ENCODE results near the gene PSD4.
A peak's percentile ranks its signal among the peaks of the same experiment; 100 is the strongest.

Gene PSD4

GRCh38 chr2:113182471-113183260, 8.9 kb downstream of the PSD4 start:
- Mint-ChIP-seq H3K4me1 (ENCODE audit: low read depth) (peaks cover 88% of the 10 kb centered on the region), H3K9me3 (no peaks in the 10 kb centered on the region), H3K27ac (peak overlapping the region; percentile 75), H3K4me3 (no peak overlapping the region), H3K27me3 (no peaks in the 10 kb centered on the region), H3K36me3 (ENCODE audit: low read depth) (peaks cover 81% of the 10 kb centered on the region)

GRCh38 chr2:113183264-113183663, 9.5 kb downstream of the PSD4 start:
- Mint-ChIP-seq H3K27ac (no peak overlapping the region), H3K36me3 (ENCODE audit: low read depth) (peaks cover 79% of the 10 kb centered on the region), H3K4me1 (ENCODE audit: low read depth) (peaks cover 88% of the 10 kb centered on the region), H3K9me3 (no peaks in the 10 kb centered on the region), H3K4me3 (peak overlapping the region; percentile 47), H3K27me3 (no peaks in the 10 kb centered on the region)

- H3K36me3 Mint-ChIP-seq (ENCODE audit: low read depth) = peaks cover 76% of the 10 kb centered on the region
- peak overlapping the region; percentile 47 for H3K4me3 Mint-ChIP-seq
- H3K27ac Mint-ChIP-seq = peak overlapping the region; percentile 72
- H3K27me3 Mint-ChIP-seq = no peaks in the 10 kb centered on the region
- peaks cover 84% of the 10 kb centered on the region for H3K4me1 Mint-ChIP-seq (ENCODE audit: low read depth)
- H3K9me3 Mint-ChIP-seq = no peaks in the 10 kb centered on the region
Measured at GRCh38 chr2:113183703-113184102, 9.9 kb downstream of the PSD4 start.

DNA sequence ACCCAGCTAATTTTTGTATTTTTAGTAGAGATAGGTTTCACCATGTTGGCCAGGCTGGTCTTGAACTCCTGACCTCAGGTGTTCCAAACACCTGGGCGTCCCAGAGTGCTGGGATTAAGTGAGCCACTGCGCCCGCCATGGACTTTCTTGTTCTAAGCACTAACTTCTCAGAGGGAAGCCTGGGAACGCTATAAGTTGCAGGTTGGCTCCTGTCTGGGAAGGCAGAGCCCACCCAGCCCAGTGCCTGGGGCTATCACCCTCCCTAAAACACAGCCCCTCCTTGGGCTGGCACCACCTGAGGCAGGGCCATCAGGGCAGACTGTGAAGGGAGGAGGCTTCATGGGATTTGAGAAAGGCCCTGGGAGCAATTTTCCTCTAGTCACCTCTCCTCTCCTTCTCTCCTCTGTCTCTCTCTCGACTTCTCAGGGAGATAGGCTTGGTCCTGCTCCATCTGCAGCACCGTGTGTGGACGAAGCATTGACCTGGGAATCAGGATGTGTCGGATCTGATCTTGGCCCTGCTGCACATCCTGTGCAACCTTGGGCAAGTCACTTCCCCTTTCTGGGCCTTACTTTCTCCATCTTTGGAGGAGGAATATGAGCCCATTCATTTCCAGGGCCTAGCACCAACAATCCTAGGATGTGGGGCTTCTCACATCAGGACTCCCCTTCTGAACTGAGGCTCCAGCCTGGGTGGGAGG, 10.9 kb downstream of the PSD4 start:
- Mint-ChIP-seq H3K36me3 (ENCODE audit: low read depth) (peaks cover 76% of the 10 kb centered on the region), H3K9me3 (no peaks in the 10 kb centered on the region), H3K4me3 (no peak overlapping the region), H3K27ac (peak overlapping the region; percentile 81), H3K4me1 (ENCODE audit: low read depth) (peaks cover 83% of the 10 kb centered on the region), H3K27me3 (no peaks in the 10 kb centered on the region)

GRCh38 chr2:113185664-113186432, 12.1 kb downstream of the PSD4 start:
- Mint-ChIP-seq H3K27ac (no peak overlapping the region), H3K4me1 (ENCODE audit: low read depth) (peaks cover 77% of the 10 kb centered on the region), H3K9me3 (no peaks in the 10 kb centered on the region), H3K27me3 (no peaks in the 10 kb centered on the region), H3K4me3 (no peak overlapping the region), H3K36me3 (ENCODE audit: low read depth) (peaks cover 77% of the 10 kb centered on the region)

DNA sequence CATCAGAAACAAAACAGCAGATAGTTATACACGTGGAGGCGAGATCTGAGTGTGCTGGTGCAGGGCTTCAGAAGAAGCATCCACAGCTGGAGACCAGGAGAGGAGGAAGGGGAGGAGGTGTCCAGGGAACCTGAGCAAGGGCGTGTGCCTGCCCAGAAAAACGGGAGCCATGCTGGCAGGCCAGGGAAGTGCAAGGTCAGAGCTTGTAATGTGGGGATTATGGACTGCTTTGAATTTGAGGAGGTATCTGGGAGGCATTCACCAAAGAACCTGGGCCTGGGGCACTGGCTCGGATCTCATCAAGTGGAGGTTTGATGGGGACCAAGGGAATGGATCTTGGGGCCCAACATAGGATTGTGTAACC, 12.6 kb downstream of the PSD4 start:
- Mint-ChIP-seq H3K27me3 (no peaks in the 10 kb centered on the region), H3K36me3 (ENCODE audit: low read depth) (peaks cover 77% of the 10 kb centered on the region), H3K9me3 (no peaks in the 10 kb centered on the region), H3K4me1 (ENCODE audit: low read depth) (peaks cover 72% of the 10 kb centered on the region), H3K4me3 (no peak overlapping the region), H3K27ac (no peak overlapping the region)

DNA sequence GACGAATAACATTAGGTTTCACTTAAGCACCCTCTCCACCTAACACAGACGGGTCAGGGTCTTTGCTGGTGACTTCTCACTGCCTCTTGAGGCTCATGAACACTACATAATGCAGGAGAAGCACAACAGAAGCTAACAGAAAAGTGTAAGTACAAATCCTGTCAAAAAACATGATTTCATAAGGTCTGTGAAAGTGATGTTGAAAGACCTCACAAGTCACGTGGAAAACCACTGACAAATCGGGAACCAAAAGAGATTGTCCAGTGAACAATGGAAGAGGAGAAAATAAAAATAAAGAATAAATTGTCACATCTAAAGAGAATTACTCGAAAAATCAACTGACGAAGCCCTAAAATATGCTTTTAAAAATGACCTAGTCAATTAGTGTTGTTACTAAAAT, 14.0 kb downstream of the PSD4 start:
- peak overlapping the region; percentile 63 for H3K27ac Mint-ChIP-seq
- H3K4me1 Mint-ChIP-seq (ENCODE audit: low read depth) = peaks cover 59% of the 10 kb centered on the region
- no peaks in the 10 kb centered on the region for H3K27me3 Mint-ChIP-seq
- H3K36me3 Mint-ChIP-seq (ENCODE audit: low read depth) = peaks cover 71% of the 10 kb centered on the region
- H3K9me3 Mint-ChIP-seq = no peaks in the 10 kb centered on the region
- H3K4me3 Mint-ChIP-seq = no peak overlapping the region

- Mint-ChIP-seq H3K27me3 (no peaks in the 10 kb centered on the region), H3K4me3 (no peak overlapping the region), H3K4me1 (ENCODE audit: low read depth) (peaks cover 41% of the 10 kb centered on the region), H3K9me3 (no peaks in the 10 kb centered on the region), H3K27ac (peak overlapping the region; percentile 21), H3K36me3 (ENCODE audit: low read depth) (peaks cover 79% of the 10 kb centered on the region)
Measured at GRCh38 chr2:113190871-113191270, 17.1 kb downstream of the PSD4 start.

GRCh38 chr2:113192459-113193100, 18.8 kb downstream of the PSD4 start:
- H3K27me3 Mint-ChIP-seq = no peaks in the 10 kb centered on the region
- no peak overlapping the region for H3K4me3 Mint-ChIP-seq
- no peaks in the 10 kb centered on the region for H3K9me3 Mint-ChIP-seq
- peaks cover 33% of the 10 kb centered on the region for H3K4me1 Mint-ChIP-seq (ENCODE audit: low read depth)
- peaks cover 82% of the 10 kb centered on the region for H3K36me3 Mint-ChIP-seq (ENCODE audit: low read depth)
- H3K27ac Mint-ChIP-seq = peak overlapping the region; percentile 11

- H3K9me3 Mint-ChIP-seq = no peaks in the 10 kb centered on the region
- H3K27me3 Mint-ChIP-seq = no peaks in the 10 kb centered on the region
- H3K4me1 Mint-ChIP-seq (ENCODE audit: low read depth) = peaks cover 20% of the 10 kb centered on the region
- H3K36me3 Mint-ChIP-seq (ENCODE audit: low read depth) = peaks cover 75% of the 10 kb centered on the region
- no peak overlapping the region for H3K4me3 Mint-ChIP-seq
- peak overlapping the region; percentile 65 for H3K27ac Mint-ChIP-seq
Measured at GRCh38 chr2:113195923-113196501, 22.2 kb downstream of the PSD4 start.

DNA sequence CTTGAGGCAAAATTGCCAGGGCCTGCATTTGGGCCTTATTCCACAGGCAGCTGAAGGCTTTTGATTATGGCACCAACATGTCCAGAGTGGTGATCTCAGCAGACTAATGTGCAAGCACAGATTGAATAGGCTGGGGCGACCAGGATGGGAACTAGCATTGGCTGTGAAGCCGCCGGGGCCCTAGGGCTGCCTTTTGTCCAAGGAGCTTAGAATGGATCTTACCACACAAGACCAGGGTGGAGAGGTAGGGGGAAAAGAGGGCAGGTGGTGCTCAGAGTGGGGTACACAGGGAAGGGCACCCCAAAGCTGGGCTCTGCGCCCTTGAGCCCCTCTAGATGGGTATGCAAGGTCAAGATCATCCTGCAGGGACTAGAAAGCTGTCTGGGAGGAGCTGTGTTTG, 23.1 kb downstream of the PSD4 start:
- no peak overlapping the region for H3K4me3 Mint-ChIP-seq
- no peaks in the 10 kb centered on the region for H3K27me3 Mint-ChIP-seq
- H3K27ac Mint-ChIP-seq = peak overlapping the region; percentile 65
- H3K36me3 Mint-ChIP-seq (ENCODE audit: low read depth) = peaks cover 74% of the 10 kb centered on the region
- H3K4me1 Mint-ChIP-seq (ENCODE audit: low read depth) = peaks cover 20% of the 10 kb centered on the region
- no peaks in the 10 kb centered on the region for H3K9me3 Mint-ChIP-seq

DNA sequence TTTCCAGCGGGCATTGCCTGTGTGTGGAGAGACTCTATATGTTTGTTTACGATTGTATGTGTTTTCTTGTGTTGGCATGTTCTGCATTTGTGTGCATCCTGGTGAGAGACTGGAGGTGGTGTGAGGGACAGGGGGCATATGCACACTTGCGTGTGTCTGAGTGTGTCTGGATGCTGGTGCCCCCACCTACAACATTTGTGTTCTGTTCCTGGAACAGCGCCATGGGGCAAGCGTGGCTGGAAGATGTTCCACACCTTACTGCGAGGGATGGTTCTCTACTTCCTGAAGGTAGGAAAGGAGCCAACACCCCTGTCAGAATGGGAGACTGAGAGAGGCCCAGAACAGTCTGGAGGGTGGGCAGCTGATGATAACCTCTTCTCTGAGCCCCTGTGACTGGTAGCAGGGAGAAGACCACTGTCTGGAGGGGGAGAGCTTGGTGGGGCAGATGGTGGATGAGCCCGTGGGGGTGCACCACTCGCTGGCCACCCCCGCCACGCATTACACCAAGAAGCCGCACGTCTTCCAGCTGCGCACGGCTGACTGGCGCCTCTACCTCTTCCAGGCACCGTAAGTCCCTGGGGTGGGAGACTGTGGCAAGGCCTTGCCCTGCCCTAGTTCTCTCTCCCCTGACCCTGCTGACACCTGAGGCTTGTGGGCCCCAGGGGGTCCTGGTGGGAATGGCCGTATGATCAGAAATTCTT, 23.7 kb downstream of the PSD4 start:
- Mint-ChIP-seq H3K4me1 (ENCODE audit: low read depth) (peaks cover 20% of the 10 kb centered on the region), H3K27me3 (no peaks in the 10 kb centered on the region), H3K36me3 (ENCODE audit: low read depth) (peaks cover 76% of the 10 kb centered on the region), H3K9me3 (no peaks in the 10 kb centered on the region), H3K27ac (peak overlapping the region; percentile 65), H3K4me3 (no peak overlapping the region)

DNA sequence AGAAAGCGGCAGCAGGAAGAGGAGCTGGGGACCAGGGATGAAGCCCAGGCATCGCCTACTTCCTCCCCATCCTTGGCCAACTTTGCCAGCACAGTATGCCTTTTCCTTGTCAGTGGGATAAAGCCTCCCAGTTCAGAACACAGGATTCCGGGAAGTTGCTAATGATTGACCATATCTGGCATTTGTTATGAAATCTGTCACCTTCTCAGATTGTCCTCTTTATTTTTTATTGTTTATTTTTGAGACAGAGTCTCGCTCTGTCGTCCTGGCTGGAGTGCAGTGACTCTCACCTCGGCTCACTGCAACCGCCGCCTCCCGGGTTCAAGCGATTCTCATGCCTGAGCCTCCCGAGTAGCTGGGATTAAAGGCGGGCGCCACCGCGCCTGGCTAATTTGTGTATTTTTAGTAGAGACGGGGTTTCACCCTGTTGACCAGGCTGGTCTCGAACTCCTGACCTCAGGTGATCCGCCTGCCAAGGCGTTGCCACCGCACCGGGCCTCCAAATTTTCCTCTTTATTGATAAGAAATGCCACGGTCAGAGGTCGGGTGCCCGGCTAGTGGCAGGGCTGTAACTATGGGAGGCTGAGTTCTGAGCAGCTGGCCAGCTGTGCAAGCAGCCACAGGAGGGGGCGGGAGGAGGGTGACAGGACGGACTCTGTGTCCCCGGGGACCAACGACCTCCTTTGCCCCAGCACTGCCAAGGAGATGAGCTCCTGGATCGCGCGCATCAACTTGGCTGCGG, 24.4 kb downstream of the PSD4 start:
- Mint-ChIP-seq H3K4me1 (ENCODE audit: low read depth) (peaks cover 20% of the 10 kb centered on the region), H3K36me3 (ENCODE audit: low read depth) (peaks cover 77% of the 10 kb centered on the region), H3K9me3 (no peaks in the 10 kb centered on the region), H3K4me3 (no peak overlapping the region), H3K27ac (peak overlapping the region; percentile 36), H3K27me3 (no peaks in the 10 kb centered on the region)

Data from stimulated activated naive CD8-positive, alpha-beta T cell treated with anti-CD3 and anti-CD28 coated beads, Interleukin-15, Interleukin-2, amounts not matched to agents 100 ng/mL and 50 ng/mL, for 24 hours (primary cell).